DND-41 (cell line): ENCODE results near the gene LTBP2.

Experiments used
- ATAC-seq: fragments of 200-7000 bp; cut with Tn5 transposase; 3 replicates; pipeline ENCODE4 v1.9.1; 2021; ENCODE audit warnings: low read depth; ENCODE audit not compliant: insufficient read depth
- DNase-seq: peaks from one replicate; pipeline ENCODE4 v3.0.0-alpha.2; 2020
- H2AFZ ChIP-seq: 2 replicates; pipeline ENCODE4 v1.6.0; 2012; ENCODE audit warnings: low read depth, low read length
- H3K27ac ChIP-seq: 2 replicates; pipeline ENCODE4 v1.5.1; 2012; ENCODE audit warnings: low read length, inconsistent platforms
- H3K27me3 ChIP-seq: fragments of 200-600 bp; sonication (generic); 2 replicates; pipeline ENCODE4 v1.6.0; 2012; ENCODE audit warnings: low read length, mild to moderate bottlenecking, inconsistent platforms; ENCODE audit not compliant: insufficient read depth, poor library complexity
- H3K36me3 ChIP-seq: 2 replicates; pipeline ENCODE4 v1.5.1; 2012; ENCODE audit warnings: low read length, inconsistent platforms; ENCODE audit not compliant: insufficient read depth
- H3K4me1 ChIP-seq: 2 replicates; pipeline ENCODE4 v1.5.1; 2012; ENCODE audit warnings: mild to moderate bottlenecking, low read length; ENCODE audit not compliant: insufficient read depth
- H3K4me2 ChIP-seq: 2 replicates; pipeline ENCODE4 v1.6.0; 2012; ENCODE audit warnings: mild to moderate bottlenecking, moderate library complexity, low read length, inconsistent platforms; ENCODE audit not compliant: insufficient read depth
- H3K4me3 ChIP-seq, 2 experiments: fragments of 200-600 bp in 1 of 2; shearing (Covaris generic) in 1 of 2; 2 replicates each; pipeline ENCODE4 v1.5.1; 2012 to 2016; ENCODE audit warnings: inconsistent platforms in 2 of 2, low read length in 2 of 2, mild to moderate bottlenecking in 2 of 2, low read depth in 1 of 2, moderate library complexity in 1 of 2
- H3K79me2 ChIP-seq: 2 replicates; pipeline ENCODE4 v1.6.0; 2012; ENCODE audit warnings: low read length, inconsistent platforms; ENCODE audit not compliant: insufficient read depth
- H3K9ac ChIP-seq: 2 replicates; pipeline ENCODE4 v1.6.0; 2012; ENCODE audit warnings: low read depth, mild to moderate bottlenecking, inconsistent platforms, low read length, moderate library complexity
- H3K9me3 ChIP-seq: 2 replicates; pipeline ENCODE4 v1.5.1; 2012; ENCODE audit warnings: low read length, moderate library complexity, mild to moderate bottlenecking, inconsistent platforms; ENCODE audit not compliant: insufficient read depth, severe bottlenecking
- H4K20me1 ChIP-seq: 2 replicates; pipeline ENCODE4 v1.6.0; 2012; ENCODE audit warnings: low read length; ENCODE audit not compliant: insufficient read depth
- EZH2 ChIP-seq: IDR thresholded peaks from 3 replicates; pipeline ENCODE4 v1.6.1; 2012; ENCODE audit warnings: borderline replicate concordance, low read depth, mild to moderate bottlenecking, moderate library complexity, low read length, inconsistent platforms; ENCODE audit not compliant: severe bottlenecking
- TF ChIP-seq, protein P1 (sequence below): IDR thresholded peaks from 2 replicates; pipeline ENCODE4 v1.5.1; 2012; ENCODE audit warnings: borderline replicate concordance, low read length, moderate library complexity, mild to moderate bottlenecking; ENCODE audit not compliant: poor library complexity, severe bottlenecking; ENCODE audit errors: extremely low read depth

Gene LTBP2

DNA sequence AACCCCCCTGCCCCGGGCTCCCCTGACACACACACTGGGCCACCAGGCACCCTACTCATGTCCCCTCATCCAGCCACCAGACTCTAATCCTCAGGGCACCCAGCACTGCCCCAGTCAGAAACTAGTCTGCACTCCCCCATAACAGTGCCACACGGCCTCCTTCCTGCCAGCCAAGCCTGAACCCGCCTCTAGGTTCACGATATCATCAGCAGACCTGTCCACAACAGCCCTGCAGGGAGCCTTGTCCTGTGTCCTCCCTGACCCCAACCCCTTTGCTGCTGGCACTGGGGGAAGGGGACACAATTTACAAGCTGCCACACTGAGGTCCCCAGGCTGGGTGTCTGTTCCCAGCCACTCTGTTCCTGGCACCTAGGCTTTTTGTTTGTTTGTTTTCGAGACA, 33.6 kb downstream of the LTBP2 start:
- H3K36me3 ChIP-seq = no peaks in the 10 kb centered on the region
- DNase-seq (no peak), ATAC-seq (no peak)
- no peaks in the 10 kb centered on the region for H3K79me2 ChIP-seq
- H3K27ac ChIP-seq = no peak overlapping the region
- H3K4me2 ChIP-seq = no peak overlapping the region
- H4K20me1 ChIP-seq = no peaks in the 10 kb centered on the region
- no peak overlapping the region for H2AFZ ChIP-seq
- H3K4me3 ChIP-seq = no peak overlapping the region
- H3K9ac ChIP-seq = no peak overlapping the region
- no peaks in the 10 kb centered on the region for H3K9me3 ChIP-seq
- no peak for TF ChIP-seq EZH2
- TF ChIP-seq, protein P1, sequence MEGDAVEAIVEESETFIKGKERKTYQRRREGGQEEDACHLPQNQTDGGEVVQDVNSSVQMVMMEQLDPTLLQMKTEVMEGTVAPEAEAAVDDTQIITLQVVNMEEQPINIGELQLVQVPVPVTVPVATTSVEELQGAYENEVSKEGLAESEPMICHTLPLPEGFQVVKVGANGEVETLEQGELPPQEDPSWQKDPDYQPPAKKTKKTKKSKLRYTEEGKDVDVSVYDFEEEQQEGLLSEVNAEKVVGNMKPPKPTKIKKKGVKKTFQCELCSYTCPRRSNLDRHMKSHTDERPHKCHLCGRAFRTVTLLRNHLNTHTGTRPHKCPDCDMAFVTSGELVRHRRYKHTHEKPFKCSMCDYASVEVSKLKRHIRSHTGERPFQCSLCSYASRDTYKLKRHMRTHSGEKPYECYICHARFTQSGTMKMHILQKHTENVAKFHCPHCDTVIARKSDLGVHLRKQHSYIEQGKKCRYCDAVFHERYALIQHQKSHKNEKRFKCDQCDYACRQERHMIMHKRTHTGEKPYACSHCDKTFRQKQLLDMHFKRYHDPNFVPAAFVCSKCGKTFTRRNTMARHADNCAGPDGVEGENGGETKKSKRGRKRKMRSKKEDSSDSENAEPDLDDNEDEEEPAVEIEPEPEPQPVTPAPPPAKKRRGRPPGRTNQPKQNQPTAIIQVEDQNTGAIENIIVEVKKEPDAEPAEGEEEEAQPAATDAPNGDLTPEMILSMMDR = no peak
- H3K27me3 ChIP-seq = peaks cover 22% of the 10 kb centered on the region
- H3K4me1 ChIP-seq = no peaks in the 10 kb centered on the region

DNA sequence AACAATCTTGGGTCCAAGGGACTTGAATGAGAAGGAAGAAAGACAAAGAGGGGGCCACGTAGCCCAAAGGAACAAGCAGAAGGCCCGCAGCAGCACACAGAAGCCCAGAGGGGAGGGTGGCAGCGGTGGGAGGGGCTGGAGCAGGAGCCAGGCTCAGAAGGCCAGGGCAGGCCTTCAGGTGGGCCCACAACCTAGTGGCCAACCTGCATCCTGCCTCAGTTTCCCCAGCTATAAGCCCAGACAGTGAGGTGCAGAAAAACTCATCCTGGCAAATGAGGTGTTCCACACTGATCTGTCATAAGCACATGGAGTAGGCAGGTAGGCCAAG, 34.1 kb downstream of the LTBP2 start:
- H2AFZ ChIP-seq = no peak overlapping the region
- no peaks in the 10 kb centered on the region for H3K36me3 ChIP-seq
- TF ChIP-seq, protein P1 = no peak
- TF ChIP-seq EZH2 = no peak
- no peak overlapping the region for H3K4me3 ChIP-seq
- H3K27me3 ChIP-seq = peaks cover 24% of the 10 kb centered on the region
- no peaks in the 10 kb centered on the region for H3K79me2 ChIP-seq
- ATAC-seq = no peak
- no peaks in the 10 kb centered on the region for H3K4me1 ChIP-seq
- no peak overlapping the region for H3K9ac ChIP-seq
- no peak for DNase-seq
- no peak overlapping the region for H3K4me2 ChIP-seq
- H3K9me3 ChIP-seq = no peaks in the 10 kb centered on the region
- no peaks in the 10 kb centered on the region for H4K20me1 ChIP-seq
- no peak overlapping the region for H3K27ac ChIP-seq

DNA sequence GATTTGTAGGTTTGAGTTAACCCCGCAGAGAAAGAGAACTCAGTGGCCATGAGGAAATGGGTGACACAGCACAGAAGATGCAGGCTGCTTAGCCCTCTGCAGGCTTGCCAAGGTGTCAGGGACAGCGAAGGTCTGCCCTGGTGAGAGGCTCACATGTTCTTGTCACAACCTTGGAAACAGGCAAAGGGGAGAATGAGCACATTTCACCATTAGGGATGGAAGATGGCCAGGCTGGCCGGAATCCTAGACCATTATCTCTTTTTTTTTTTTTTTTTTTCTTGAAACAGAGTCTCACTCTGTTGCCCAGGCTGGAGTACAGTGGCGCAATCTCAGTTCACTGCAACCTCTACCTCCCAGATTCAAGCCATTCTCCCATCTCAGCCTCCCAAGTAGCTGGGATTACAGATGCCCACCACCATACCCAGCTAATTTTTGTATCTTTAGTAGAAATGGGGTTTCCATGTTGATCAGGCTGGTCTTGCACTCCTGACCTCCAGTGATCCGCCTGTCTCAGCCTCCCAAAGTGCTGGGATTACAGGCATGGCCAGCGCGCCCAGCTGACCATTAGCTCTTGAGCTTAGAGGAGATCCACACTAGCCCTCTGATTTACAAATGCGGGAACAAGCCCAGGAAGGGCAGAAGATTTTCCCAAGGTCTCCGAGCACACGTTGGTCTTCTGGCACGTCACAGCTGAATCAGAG, 34.6 kb downstream of the LTBP2 start:
- no peak for ATAC-seq
- no peak overlapping the region for H3K27ac ChIP-seq
- no peak overlapping the region for H3K4me2 ChIP-seq
- TF ChIP-seq, protein P1 = no peak
- TF ChIP-seq EZH2 = no peak
- H3K4me1 ChIP-seq = no peaks in the 10 kb centered on the region
- H3K4me3 ChIP-seq = no peak overlapping the region
- H4K20me1 ChIP-seq = no peaks in the 10 kb centered on the region
- H3K79me2 ChIP-seq = no peaks in the 10 kb centered on the region
- no peak overlapping the region for H3K9ac ChIP-seq
- no peaks in the 10 kb centered on the region for H3K9me3 ChIP-seq
- no peak overlapping the region for H2AFZ ChIP-seq
- H3K27me3 ChIP-seq = peaks cover 24% of the 10 kb centered on the region
- no peak for DNase-seq
- H3K36me3 ChIP-seq = no peaks in the 10 kb centered on the region
